ENCODE measurements around the gene ACAD8. TPM values are rescaled to one million over a fixed set of nuclear protein-coding genes. Genes with fewer than 3 reads are reported as not detected.

The ACAD8 gene
- total and polyA plus RNA-seq, 10 of the 15 experiments (the other 5 are each of a cell fraction or from before 2014, with no cell fraction given) = 9.9 to 34.8 (median 22.2) TPM

- TF ChIP-seq EP300 (IDR thresholded peaks at IDR 0.05; ENCODE audit: borderline replicate concordance in 1 of 2, control insufficient read depth in 1 of 2, low read depth in 2 of 2, low read length in 2 of 2) (no peak), RB1 (IDR thresholded peaks at IDR 0.05; ENCODE audit: borderline replicate concordance) (peak; percentile 92; the same call in 1 of the 2 replicates), SMARCA5 (IDR thresholded peaks at IDR 0.05) (no peak), GABPA (IDR thresholded peaks at IDR 0.05; ENCODE audit: low read depth) (peak; percentile 64; the same call in 1 of the 2 replicates), MEF2B (IDR thresholded peaks at IDR 0.05; ENCODE audit: partially characterized antibody, poor library complexity, severe bottlenecking) (peak; percentile 28), CEBPZ (IDR thresholded peaks at IDR 0.05; ENCODE audit: low read depth, low read length) (no peak), CEBPB (IDR thresholded peaks at IDR 0.05; ENCODE audit: borderline replicate concordance in 1 of 2, low read depth in 2 of 2, low read length in 2 of 2) (no peak), ZBTB11 (CRISPR knock-in tag; IDR thresholded peaks at IDR 0.05) (no peak), KAT2A (conservative IDR thresholded peaks at IDR 0.05; ENCODE audit: control insufficient read depth, low read depth, low read length) (no peak), MXI1 (IDR thresholded peaks at IDR 0.05; ENCODE audit: low read depth, low read length) (peak; percentile 98), REST (IDR thresholded peaks at IDR 0.05; ENCODE audit: low read depth, low read length) (no peak), BHLHE40 (IDR thresholded peaks at IDR 0.05; ENCODE audit: borderline replicate concordance in 1 of 2, low read depth in 2 of 2, low read length in 1 of 2) (peak; percentile 72 to 88; a peak in 3 of 4 replicates), NFIC (IDR thresholded peaks at IDR 0.05; ENCODE audit: low read depth, low read length) (no peak), TCF7 (IDR thresholded peaks at IDR 0.05; ENCODE audit: borderline replicate concordance) (no peak)
- TF ChIP-seq, protein P1, sequence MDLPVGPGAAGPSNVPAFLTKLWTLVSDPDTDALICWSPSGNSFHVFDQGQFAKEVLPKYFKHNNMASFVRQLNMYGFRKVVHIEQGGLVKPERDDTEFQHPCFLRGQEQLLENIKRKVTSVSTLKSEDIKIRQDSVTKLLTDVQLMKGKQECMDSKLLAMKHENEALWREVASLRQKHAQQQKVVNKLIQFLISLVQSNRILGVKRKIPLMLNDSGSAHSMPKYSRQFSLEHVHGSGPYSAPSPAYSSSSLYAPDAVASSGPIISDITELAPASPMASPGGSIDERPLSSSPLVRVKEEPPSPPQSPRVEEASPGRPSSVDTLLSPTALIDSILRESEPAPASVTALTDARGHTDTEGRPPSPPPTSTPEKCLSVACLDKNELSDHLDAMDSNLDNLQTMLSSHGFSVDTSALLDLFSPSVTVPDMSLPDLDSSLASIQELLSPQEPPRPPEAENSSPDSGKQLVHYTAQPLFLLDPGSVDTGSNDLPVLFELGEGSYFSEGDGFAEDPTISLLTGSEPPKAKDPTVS (IDR thresholded peaks at IDR 0.05; ENCODE audit: low read depth, low read length) = peak; percentile 63; the same call in 1 of the 2 replicates
Measured at GRCh38 chr11:134223836-134224709, 29.3 kb upstream of the ACAD8 start, which contains the start of the genes NCAPD3 and VPS26B (continued).

All from GM12878 (cell line).